ENCODE data around the gene SNX10.

SNX10 gene

GRCh38 chr7:26326211-26326610, 34.5 kb downstream of the SNX10 start:
- Histone ChIP-seq H3K27me3 (ENCODE audit: insufficient read depth, low read length) (no peaks in the 10 kb centered on the region), H3K4me3 (ENCODE audit: low read depth, low read length, poor library complexity, severe bottlenecking) (no peak overlapping the region), H3K9ac (ENCODE audit: low read length) (no peak overlapping the region), H3K9me3 (ENCODE audit: low read length) (no peaks in the 10 kb centered on the region), H3K27ac (ENCODE audit: low read depth, low read length, poor library complexity, severe bottlenecking) (no peak overlapping the region), H3K4me1 (ENCODE audit: insufficient read depth, low read length, severe bottlenecking) (peaks cover 26% of the 10 kb centered on the region), H3F3A (ENCODE audit: insufficient read depth, low read length) (no peaks in the 10 kb centered on the region), H4K20me1 (ENCODE audit: insufficient read depth, low read length) (no peaks in the 10 kb centered on the region), H3K79me2 (ENCODE audit: insufficient read depth, low read length) (peaks cover 32% of the 10 kb centered on the region), H2AFZ (ENCODE audit: low read length) (no peak overlapping the region), H3K9me2 (ENCODE audit: low read depth, low read length) (no peaks in the 10 kb centered on the region), H3K4me2 (ENCODE audit: low read length) (no peak overlapping the region), H3K36me3 (ENCODE audit: insufficient read depth, low read length) (peaks cover 37% of the 10 kb centered on the region)
- no peak for TF ChIP-seq CTCF (IDR thresholded peaks at IDR 0.05; ENCODE audit: low read length)
- TF ChIP-seq EZH2 (IDR thresholded peaks at IDR 0.05; ENCODE audit: borderline replicate concordance, low read length), result no peak

DNA sequence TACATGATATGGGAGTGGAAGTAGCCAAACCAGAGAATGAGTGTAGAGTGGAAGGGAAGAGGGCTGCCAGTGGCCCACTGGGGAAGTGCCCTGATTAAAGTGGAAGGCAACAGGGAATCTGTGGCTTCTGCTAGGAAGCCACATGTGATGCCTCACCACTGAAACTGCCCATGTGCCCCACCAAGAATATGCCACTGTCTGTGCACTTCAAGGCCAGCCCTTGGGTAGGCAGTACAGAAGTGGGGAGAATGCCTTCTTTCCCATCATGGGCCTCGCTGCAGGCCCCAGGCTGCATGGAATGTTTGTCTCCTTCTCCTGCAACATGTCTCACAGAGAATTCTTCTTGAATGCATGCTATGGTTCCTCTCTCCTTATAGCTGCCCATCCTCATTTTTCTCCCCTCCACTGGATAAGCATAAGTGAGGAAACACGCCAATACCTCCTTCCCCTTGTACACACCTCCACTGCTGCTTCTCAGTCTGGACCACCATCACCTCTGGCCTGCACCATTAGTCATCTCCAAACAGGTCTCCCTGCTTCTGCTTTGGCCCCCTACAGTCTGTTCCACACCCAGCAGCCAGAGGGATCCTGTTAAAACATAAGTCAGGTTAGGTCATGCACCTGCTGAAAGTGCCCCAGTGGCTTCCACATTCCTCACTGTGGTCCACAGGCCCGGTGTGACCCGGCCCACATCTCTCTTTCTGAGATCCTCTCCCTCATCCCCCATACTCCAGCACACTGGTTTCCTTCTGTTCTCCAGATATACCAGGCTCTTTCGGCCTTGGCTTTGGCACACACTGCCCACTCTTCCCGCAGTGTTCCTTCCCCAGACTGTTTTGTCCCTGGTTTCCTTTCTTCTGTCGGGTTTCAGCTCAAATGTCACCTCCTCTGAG, 37.1 kb downstream of the SNX10 start:
- Histone ChIP-seq H3K79me2 (ENCODE audit: insufficient read depth, low read length) (peaks cover 29% of the 10 kb centered on the region; the same call in 1 of the 2 replicates), H3K9me3 (ENCODE audit: low read length) (no peaks in the 10 kb centered on the region), H3K27me3 (ENCODE audit: insufficient read depth, low read length) (no peaks in the 10 kb centered on the region), H4K20me1 (ENCODE audit: insufficient read depth, low read length) (no peaks in the 10 kb centered on the region), H3K4me2 (ENCODE audit: low read length) (peak overlapping the region; percentile 5; the same call in 1 of the 2 replicates), H3K36me3 (ENCODE audit: insufficient read depth, low read length) (peaks cover 26% of the 10 kb centered on the region), H3K4me1 (ENCODE audit: insufficient read depth, low read length, severe bottlenecking) (peaks cover 29% of the 10 kb centered on the region), H2AFZ (ENCODE audit: low read length) (no peak overlapping the region), H3K9ac (ENCODE audit: low read length) (no peak overlapping the region; the same call in 1 of the 2 replicates), H3F3A (ENCODE audit: insufficient read depth, low read length) (peaks cover 2% of the 10 kb centered on the region; the same call in 1 of the 2 replicates), H3K4me3 (ENCODE audit: low read depth, low read length, poor library complexity, severe bottlenecking) (no peak overlapping the region), H3K9me2 (ENCODE audit: low read depth, low read length) (no peaks in the 10 kb centered on the region), H3K27ac (ENCODE audit: low read depth, low read length, poor library complexity, severe bottlenecking) (peak overlapping the region; percentile 49)
- TF ChIP-seq CTCF (IDR thresholded peaks at IDR 0.05; ENCODE audit: low read length) (no peak; the same call in 1 of the 2 replicates), EZH2 (IDR thresholded peaks at IDR 0.05; ENCODE audit: borderline replicate concordance, low read length) (no peak)

GRCh38 chr7:26329520-26330255, 38.0 kb downstream of the SNX10 start:
- Histone ChIP-seq H3K4me2 (ENCODE audit: low read length) (peak overlapping the region; percentile 5; the same call in 1 of the 2 replicates), H3K27ac (ENCODE audit: low read depth, low read length, poor library complexity, severe bottlenecking) (peak overlapping the region; percentile 49), H3K79me2 (ENCODE audit: insufficient read depth, low read length) (peaks cover 26% of the 10 kb centered on the region; the same call in 1 of the 2 replicates), H3K4me1 (ENCODE audit: insufficient read depth, low read length, severe bottlenecking) (peaks cover 38% of the 10 kb centered on the region), H3K9me3 (ENCODE audit: low read length) (no peaks in the 10 kb centered on the region), H2AFZ (ENCODE audit: low read length) (no peak overlapping the region), H3K27me3 (ENCODE audit: insufficient read depth, low read length) (no peaks in the 10 kb centered on the region), H4K20me1 (ENCODE audit: insufficient read depth, low read length) (no peaks in the 10 kb centered on the region), H3K36me3 (ENCODE audit: insufficient read depth, low read length) (peaks cover 18% of the 10 kb centered on the region), H3K9me2 (ENCODE audit: low read depth, low read length) (no peaks in the 10 kb centered on the region), H3F3A (ENCODE audit: insufficient read depth, low read length) (peaks cover 9% of the 10 kb centered on the region), H3K4me3 (ENCODE audit: low read depth, low read length, poor library complexity, severe bottlenecking) (no peak overlapping the region), H3K9ac (ENCODE audit: low read length) (no peak overlapping the region; the same call in 1 of the 2 replicates)
- no peak for TF ChIP-seq CTCF (IDR thresholded peaks at IDR 0.05; ENCODE audit: low read length)
- TF ChIP-seq EZH2 (IDR thresholded peaks at IDR 0.05; ENCODE audit: borderline replicate concordance, low read length), result no peak

All from OCI-LY1 (cell line).